HFF-Myc (cell line): ENCODE measurements around the gene FAAP20.
A peak's percentile ranks its signal among the peaks of the same experiment; 100 is the strongest.

Experiments used
- DNase-seq: peaks from one replicate; pipeline ENCODE4 v3.0.0-alpha.2; 2011; ENCODE audit warnings: low read depth; ENCODE audit errors: extremely low read depth
- H3K4me3 ChIP-seq: replicated peaks from 2 replicates; pipeline ENCODE4 v1.5.1; 2011; ENCODE audit warnings: low read depth, mild to moderate bottlenecking, control low read depth, low read length
- CTCF ChIP-seq: IDR thresholded peaks from 2 replicates; pipeline ENCODE4 v1.5.1; 2012; ENCODE audit warnings: mild to moderate bottlenecking, low read depth, low read length, control low read depth; ENCODE audit errors: missing control alignments

The FAAP20 gene

GRCh38 chr1:2238361-2239012, 43.9 kb upstream of the FAAP20 start:
- no peak for DNase-seq

GRCh38 chr1:2237773-2238172, 43.2 kb upstream of the FAAP20 start:
- H3K4me3 ChIP-seq = no peak overlapping the region
- no peak for DNase-seq
- peak; percentile 9 for TF ChIP-seq CTCF

More at GRCh38 chr1:2238361-2239012, 43.9 kb upstream of the FAAP20 start:
- no peak for TF ChIP-seq CTCF
- no peak overlapping the region for H3K4me3 ChIP-seq

GRCh38 chr1:2236695-2237677, 42.4 kb upstream of the FAAP20 start:
- no peak overlapping the region for H3K4me3 ChIP-seq
- TF ChIP-seq CTCF = no peak
- DNase-seq = no peak

- no peak for TF ChIP-seq CTCF
- no peak for DNase-seq
- no peak overlapping the region for H3K4me3 ChIP-seq
Measured at GRCh38 chr1:2235300-2235998, 40.9 kb upstream of the FAAP20 start.

GRCh38 chr1:2234762-2235113, 40.2 kb upstream of the FAAP20 start:
- DNase-seq = no peak
- no peak for TF ChIP-seq CTCF
- peak overlapping the region; percentile 94; the same call in 1 of the 2 replicates for H3K4me3 ChIP-seq

GRCh38 chr1:2233997-2234761, 39.6 kb upstream of the FAAP20 start:
- no peak for TF ChIP-seq CTCF
- H3K4me3 ChIP-seq = peak overlapping the region; percentile 94
- no peak for DNase-seq
